Activated CD4-positive, alpha-beta T cell treated with anti-CD3 and anti-CD28 coated beads for 36 hours (primary cell): ENCODE results near the gene CIB2. TPM values are rescaled to one million over a fixed set of nuclear protein-coding genes. Genes with fewer than 3 reads are reported as not detected.

Source experiments
- ATAC-seq: fragments of 200-7000 bp; cut with Tn5 transposase; one replicate; pipeline ENCODE4 v1.10.0; 2021; ENCODE audit warnings: mild to moderate bottlenecking, moderate library complexity
- CTCF ChIA-PET: fragments of 350-600 bp; sonication (Branson Sonifier 250); formaldehyde crosslinking; loops from one replicate; lab custom pipeline; 2021; ENCODE audit warnings: antibody characterized with exemption; lab: Charles Lee
- POLR2A ChIA-PET: fragments of 350-600 bp; sonication (Branson Sonifier 250); formaldehyde crosslinking; loops from one replicate; lab custom pipeline; 2021; ENCODE audit warnings: antibody characterized with exemption, inconsistent platforms; lab: Charles Lee
- DNase-seq: peaks from one replicate; pipeline ENCODE4 v3.0.0-alpha.2; 2020
- H3K27ac Mint-ChIP-seq: one replicate; pipeline ENCODE4 v1.8.0; 2021; ENCODE audit warnings: mixed read lengths
- H3K27me3 Mint-ChIP-seq: one replicate; pipeline ENCODE4 v1.8.0; 2021; ENCODE audit warnings: mixed read lengths
- H3K36me3 Mint-ChIP-seq: one replicate; pipeline ENCODE4 v1.8.0; 2021; ENCODE audit warnings: low read depth, mixed read lengths
- H3K4me1 Mint-ChIP-seq: one replicate; pipeline ENCODE4 v1.8.0; 2021; ENCODE audit warnings: mixed read lengths
- H3K4me3 Mint-ChIP-seq: one replicate; pipeline ENCODE4 v1.8.0; 2021; ENCODE audit warnings: mild to moderate bottlenecking, moderate library complexity, mixed read lengths
- H3K9me3 Mint-ChIP-seq: one replicate; pipeline ENCODE4 v1.8.0; 2021; ENCODE audit warnings: low read depth, mixed read lengths
- intact Hi-C, 2 experiments: fragments of 100-400 bp; cut with DNase I in 1 of 2; cut with micrococcal nuclease in 1 of 2; formaldehyde crosslinking; loops; one replicate each; pipeline versions ENCODE4 v1.14.2 to v1.15.1; 2022 to 2024; cut with DNase I, micrococcal nuclease
- total RNA-seq, 2 experiments: library from RNA; stranded (reverse); gene quantifications; one replicate each; pipeline ENCODE4 v1.2.3, GENCODE V29; 2021

CIB2 gene
- 1 to 10 TPM in 1 of 2 experiments, under 1 TPM in 1; 0.91 to 1.2 TPM for total RNA-seq

DNA sequence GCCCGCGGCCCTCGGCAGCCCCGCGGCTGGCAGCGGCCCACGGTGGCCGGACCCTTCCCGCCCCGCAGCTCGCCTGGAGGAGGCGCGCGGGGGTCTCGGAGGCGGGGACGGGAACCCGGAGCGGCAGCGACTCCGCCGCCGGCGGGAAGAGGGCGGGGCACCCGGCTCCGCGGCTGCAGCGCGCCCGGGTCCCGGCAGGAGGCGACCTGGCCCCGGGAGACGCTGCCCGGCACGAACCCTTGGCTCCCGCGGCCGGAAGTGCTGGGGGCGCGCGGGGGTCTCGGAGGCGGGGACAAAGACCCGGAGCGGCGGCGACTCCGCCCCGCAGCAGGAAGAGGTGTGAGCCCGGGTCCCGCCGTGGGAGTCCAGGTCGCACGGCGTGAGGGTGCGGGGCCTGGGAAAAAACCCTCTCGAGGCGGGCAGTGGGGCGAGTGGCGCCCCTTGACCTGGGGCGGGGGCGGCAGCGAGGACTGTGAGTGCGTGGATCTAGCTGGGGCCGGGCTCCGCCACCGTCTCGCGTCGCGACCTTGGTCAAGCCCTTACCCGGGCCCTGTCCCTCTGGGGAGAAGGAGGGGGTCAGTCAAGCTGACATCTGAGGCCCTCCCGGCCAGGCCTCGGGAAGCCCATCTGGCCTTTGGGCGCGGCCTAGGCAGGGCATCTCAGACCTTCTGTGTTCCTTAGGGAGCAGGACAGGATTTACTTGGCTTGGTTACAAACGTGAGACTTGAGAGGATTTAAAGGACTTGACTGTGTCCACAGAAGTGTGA, at the start of gene CIB2:
Gene CIB2 (minus strand): TSS at position 151 of the 767 bp plus-strand sequence. CDS start 230 bp downstream, outside the sequence.
- ChIA-PET POLR2A (interaction anchor here (1.1 to 1.9 kb wide), 2 partner anchors 17 to 27 kb away, joined by 3 to 11 read pairs; partner anchors contain the start of gene IDH3A), CTCF (interaction anchor here (0.6 to 4.5 kb wide), 19 partner anchors 10 to 186 kb away, joined by 3 to 47 read pairs (median 4); partner anchors contain the start of gene IDH3A)
- peak within 1 kb of the TSS; percentile 82 for H3K4me3 Mint-ChIP-seq
- DNase-seq (peak; percentile 86), ATAC-seq (peak; percentile 87)
- intact Hi-C loops = loop anchor here (1.0 to 2.0 kb wide), 6 partner anchors 18 to 307 kb away; partner anchors contain the start of genes IDH3A (in 2 of the 2), DNAJA4 (in 1 of the 2) and IREB2 (in 1 of the 2)
- peak within 1 kb of the TSS; percentile 88 for H3K27ac Mint-ChIP-seq
- no peaks in the 10 kb centered on the region for H3K36me3 Mint-ChIP-seq
- H3K27me3 Mint-ChIP-seq = no peaks in the 10 kb centered on the region
- H3K9me3 Mint-ChIP-seq = no peaks in the 10 kb centered on the region
- peaks cover 20% of the 10 kb centered on the region for H3K4me1 Mint-ChIP-seq

GRCh38 chr15:78179906-78180305, 48.7 kb upstream of the CIB2 start:
- Mint-ChIP-seq H3K4me1 (peaks cover 2% of the 10 kb centered on the region), H3K4me3 (no peak overlapping the region), H3K36me3 (no peaks in the 10 kb centered on the region), H3K27ac (no peak overlapping the region), H3K9me3 (no peaks in the 10 kb centered on the region), H3K27me3 (no peaks in the 10 kb centered on the region)
- DNase-seq (no peak), ATAC-seq (no peak)
- ChIA-PET POLR2A (no interaction called here), CTCF (interaction anchor here (1.0 kb wide), 1 partner anchor 63 kb away, joined by 6 read pairs; no protein-coding TSS in a partner anchor)
- intact Hi-C loops = no loop called here

- CTCF ChIA-PET = interaction anchor here (1.2 to 2.8 kb wide), 2 partner anchors 16 to 49 kb away, joined by 4 to 12 read pairs; no protein-coding TSS in a partner anchor
- H3K4me1 Mint-ChIP-seq = peaks cover 6% of the 10 kb centered on the region
Observed at GRCh38 chr15:78179286-78179840, 48.1 kb upstream of the CIB2 start.

DNA sequence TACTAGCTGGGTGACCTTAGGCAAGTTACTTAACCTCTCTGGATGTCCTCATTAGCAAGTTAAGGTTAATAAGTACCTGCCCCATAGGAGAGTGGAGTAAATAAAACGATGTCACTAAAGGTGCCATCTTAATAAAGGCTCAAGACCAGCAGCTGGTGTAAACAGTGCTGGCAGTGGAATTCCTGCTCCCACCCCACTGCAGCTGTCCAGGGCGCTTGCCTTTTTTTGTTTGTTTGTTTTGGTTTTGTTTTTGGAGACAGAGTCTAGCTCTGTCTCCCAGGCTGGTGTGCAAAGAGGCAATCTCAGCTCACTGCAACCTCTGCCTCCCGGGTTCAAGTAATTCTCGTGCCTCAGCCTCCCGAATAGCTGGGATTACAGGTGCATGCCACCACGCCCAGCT, 46.8 kb upstream of the CIB2 start:
- H3K9me3 Mint-ChIP-seq = no peaks in the 10 kb centered on the region
- peaks cover 6% of the 10 kb centered on the region for H3K36me3 Mint-ChIP-seq
- CTCF ChIA-PET = interaction anchor here (0.6 to 2.8 kb wide), 8 partner anchors 8 to 213 kb away, joined by 3 to 14 read pairs (median 4); no protein-coding TSS in a partner anchor
- no peak overlapping the region for H3K27ac Mint-ChIP-seq
- H3K27me3 Mint-ChIP-seq = no peaks in the 10 kb centered on the region
- ATAC-seq (no peak), DNase-seq (no peak)
- H3K4me3 Mint-ChIP-seq = no peak overlapping the region
- intact Hi-C loops = no loop called here
- H3K4me1 Mint-ChIP-seq = peaks cover 17% of the 10 kb centered on the region
- POLR2A ChIA-PET = no interaction called here

More at GRCh38 chr15:78179286-78179840, 48.1 kb upstream of the CIB2 start:
- DNase-seq (no peak), ATAC-seq (no peak)
- intact Hi-C loops = no loop called here
- Mint-ChIP-seq H3K4me3 (no peak overlapping the region), H3K27me3 (no peaks in the 10 kb centered on the region), H3K27ac (no peak overlapping the region), H3K9me3 (no peaks in the 10 kb centered on the region), H3K36me3 (peaks cover 2% of the 10 kb centered on the region)
- POLR2A ChIA-PET = no interaction called here

DNA sequence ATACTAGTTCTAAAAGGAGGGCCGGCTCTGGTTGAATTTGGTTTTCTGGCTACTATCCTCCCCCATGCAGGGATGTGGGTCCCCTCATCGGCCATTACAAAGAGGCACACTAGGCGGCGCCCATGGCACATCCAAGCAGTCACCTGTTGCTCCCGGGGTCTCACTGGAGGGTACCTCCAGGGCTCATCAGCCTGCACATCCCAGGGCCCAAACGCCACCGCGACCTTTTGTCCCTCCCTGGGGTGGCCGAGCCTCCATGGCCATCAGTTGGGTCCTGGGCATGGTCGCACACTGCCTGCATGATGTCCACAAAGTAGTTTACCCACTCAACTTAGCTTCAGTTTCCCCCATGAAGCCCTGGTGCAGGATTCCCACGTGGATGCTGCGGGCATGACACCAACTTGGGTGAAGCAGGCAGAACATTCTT, 46.2 kb upstream of the CIB2 start:
- intact Hi-C loops = loop anchor here in 1 of 2 experiments (1.0 kb wide), 1 partner anchor 64 kb away; no protein-coding TSS in a partner anchor
- Mint-ChIP-seq H3K4me3 (no peak overlapping the region), H3K4me1 (peaks cover 20% of the 10 kb centered on the region), H3K27ac (no peak overlapping the region), H3K36me3 (peaks cover 12% of the 10 kb centered on the region), H3K9me3 (no peaks in the 10 kb centered on the region), H3K27me3 (no peaks in the 10 kb centered on the region)
- ATAC-seq (peak; percentile 69), DNase-seq (peak; percentile 68)
- CTCF ChIA-PET = interaction anchor here (0.6 to 2.8 kb wide), 8 partner anchors 11 to 212 kb away, joined by 3 to 14 read pairs (median 4); no protein-coding TSS in a partner anchor
- POLR2A ChIA-PET = no interaction called here

DNA sequence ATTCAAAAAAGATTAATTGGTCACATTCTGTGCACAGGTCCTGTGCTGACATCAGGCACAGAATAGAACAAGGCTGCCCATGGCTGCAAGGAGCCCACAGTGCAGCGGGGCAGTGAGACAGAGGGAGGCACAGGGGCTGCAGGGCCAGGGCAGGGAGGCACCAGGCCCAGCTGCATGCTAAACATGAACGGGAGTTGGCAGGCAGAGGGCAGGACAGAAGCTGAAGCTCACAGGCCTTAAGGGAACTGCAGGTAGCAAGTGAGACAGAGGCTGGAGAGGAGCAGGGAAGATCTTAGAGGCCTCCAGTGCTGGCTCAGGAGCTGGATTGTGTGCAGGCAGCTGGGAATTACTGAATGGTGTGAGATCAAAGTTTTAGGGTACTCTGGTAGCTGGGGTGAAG, 44.1 kb upstream of the CIB2 start:
- no peaks in the 10 kb centered on the region for H3K9me3 Mint-ChIP-seq
- DNase-seq (no peak), ATAC-seq (no peak)
- CTCF ChIA-PET = interaction anchor here (2.0 kb wide), 1 partner anchor 44 kb away, joined by 5 read pairs; the partner anchor contains the start of gene CIB2
- no peak overlapping the region for H3K27ac Mint-ChIP-seq
- POLR2A ChIA-PET = no interaction called here
- H3K4me1 Mint-ChIP-seq = peaks cover 25% of the 10 kb centered on the region
- intact Hi-C loops = no loop called here
- H3K4me3 Mint-ChIP-seq = no peak overlapping the region
- no peaks in the 10 kb centered on the region for H3K27me3 Mint-ChIP-seq
- peaks cover 31% of the 10 kb centered on the region for H3K36me3 Mint-ChIP-seq

GRCh38 chr15:78174401-78174800, 43.2 kb upstream of the CIB2 start:
- ChIA-PET POLR2A (interaction anchor here (0.6 kb wide), 1 partner anchor 25 kb away, joined by 7 read pairs; the partner anchor contains the start of gene IDH3A), CTCF (interaction anchor here (0.7 to 2.0 kb wide), 3 partner anchors 21 to 172 kb away, joined by 3 to 7 read pairs (median 5); partner anchors contain the start of gene CIB2)
- intact Hi-C loops = no loop called here
- Mint-ChIP-seq H3K4me3 (no peak overlapping the region), H3K9me3 (no peaks in the 10 kb centered on the region), H3K36me3 (peaks cover 37% of the 10 kb centered on the region), H3K27me3 (no peaks in the 10 kb centered on the region), H3K27ac (peak overlapping the region; percentile 29), H3K4me1 (peaks cover 25% of the 10 kb centered on the region)
- DNase-seq = no peak
- ATAC-seq = no peak

DNA sequence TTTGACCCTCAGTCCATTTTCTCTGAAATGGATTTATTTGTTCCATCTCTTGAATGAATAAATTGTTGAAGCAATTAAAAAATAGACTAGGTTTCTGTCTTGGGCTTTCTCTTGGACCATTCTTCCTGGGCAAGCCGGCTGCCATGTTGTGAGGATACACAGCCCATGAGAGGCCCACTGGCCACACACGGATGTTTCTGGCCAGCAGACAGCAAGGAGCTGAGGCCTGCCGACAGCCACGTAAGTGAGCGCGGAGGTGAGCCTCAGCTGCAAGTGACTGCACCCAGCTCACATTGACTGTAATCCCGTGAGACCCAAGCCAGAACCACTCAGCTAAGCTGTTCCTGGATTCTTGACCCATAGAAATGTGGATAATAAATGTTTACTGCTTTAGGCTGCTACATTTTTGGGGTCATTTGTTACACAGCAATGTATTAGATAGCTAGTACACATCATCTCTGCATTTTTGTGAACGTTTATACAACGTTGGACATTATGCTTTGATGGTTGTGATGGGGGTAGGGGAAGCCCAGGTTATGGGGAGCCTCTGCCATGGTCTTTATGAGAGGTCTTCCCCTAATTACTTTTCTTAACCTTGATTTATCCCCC, 40.7 kb upstream of the CIB2 start:
- ATAC-seq (no peak), DNase-seq (no peak)
- ChIA-PET POLR2A (no interaction called here), CTCF (interaction anchor here (0.7 to 1.5 kb wide), 7 partner anchors 20 to 70 kb away, joined by 3 to 8 read pairs (median 3); no protein-coding TSS in a partner anchor)
- no peak overlapping the region for H3K27ac Mint-ChIP-seq
- H3K4me3 Mint-ChIP-seq = no peak overlapping the region
- no peaks in the 10 kb centered on the region for H3K9me3 Mint-ChIP-seq
- peaks cover 34% of the 10 kb centered on the region for H3K4me1 Mint-ChIP-seq
- intact Hi-C loops = no loop called here
- no peaks in the 10 kb centered on the region for H3K27me3 Mint-ChIP-seq
- peaks cover 54% of the 10 kb centered on the region for H3K36me3 Mint-ChIP-seq

DNA sequence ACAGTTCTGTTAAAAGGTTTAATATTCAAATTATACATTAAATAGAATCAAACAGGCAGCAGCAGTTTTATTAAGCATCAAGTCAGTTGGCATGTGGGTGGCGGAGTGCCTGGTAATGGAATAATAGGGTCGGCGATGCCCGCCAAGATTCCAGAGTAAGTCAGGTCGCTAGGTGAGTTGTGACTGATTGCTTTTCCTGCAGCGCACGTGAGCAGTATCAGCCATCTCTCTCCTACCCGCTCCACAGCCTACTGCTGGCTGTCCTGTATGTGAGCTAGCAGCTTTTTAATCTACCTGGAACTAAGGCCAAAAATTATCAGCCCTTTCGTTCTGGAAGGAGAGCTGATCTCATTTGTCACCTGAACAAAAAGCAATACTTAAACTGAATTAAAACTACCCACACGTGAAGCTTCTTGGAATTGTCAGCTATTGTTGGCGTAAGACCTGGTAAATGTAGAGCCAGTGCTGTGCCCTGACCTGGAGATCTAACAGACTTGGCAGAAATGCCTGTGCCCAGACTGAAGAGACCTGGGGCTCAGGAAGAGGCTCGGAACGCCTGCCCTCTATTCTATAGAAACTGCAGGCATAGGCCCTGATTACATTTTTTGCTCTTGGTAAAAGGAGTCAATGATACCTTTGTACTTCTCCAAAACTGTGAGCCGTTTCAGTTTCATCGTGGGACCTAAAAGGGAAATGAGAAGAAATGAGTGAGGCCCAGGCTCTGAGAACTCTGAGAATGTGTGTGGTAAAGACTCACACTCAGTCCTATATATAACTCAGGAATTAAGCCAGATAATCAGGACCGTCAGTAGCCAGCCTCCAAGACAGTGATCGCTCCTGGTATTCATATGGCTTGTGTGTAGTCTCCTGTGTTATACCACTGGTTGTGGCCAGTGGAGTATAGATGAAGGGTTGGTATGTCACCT, 39.9 kb upstream of the CIB2 start:
- POLR2A ChIA-PET = interaction anchor here (0.6 kb wide), 1 partner anchor 139 kb away, joined by 7 read pairs; no protein-coding TSS in a partner anchor
- H3K27ac Mint-ChIP-seq = no peak overlapping the region

GRCh38 chr15:78168608-78169007, 37.4 kb upstream of the CIB2 start:
- no peak for ATAC-seq
- POLR2A ChIA-PET = no interaction called here
- Mint-ChIP-seq H3K27me3 (no peaks in the 10 kb centered on the region), H3K36me3 (peaks cover 73% of the 10 kb centered on the region), H3K4me3 (no peak overlapping the region), H3K27ac (peak overlapping the region; percentile 15), H3K9me3 (no peaks in the 10 kb centered on the region), H3K4me1 (peaks cover 28% of the 10 kb centered on the region)
- no peak for DNase-seq
- intact Hi-C loops = no loop called here
- CTCF ChIA-PET = interaction anchor here (0.5 to 1.0 kb wide), 4 partner anchors 71 to 285 kb away, joined by 3 to 4 read pairs (median 4); no protein-coding TSS in a partner anchor

More for the DNA sequence above, 39.9 kb upstream of the CIB2 start:
- no peaks in the 10 kb centered on the region for H3K9me3 Mint-ChIP-seq
- peaks cover 41% of the 10 kb centered on the region for H3K4me1 Mint-ChIP-seq
- intact Hi-C loops = no loop called here
- no peak for ATAC-seq
- H3K27me3 Mint-ChIP-seq = no peaks in the 10 kb centered on the region
- H3K36me3 Mint-ChIP-seq = peaks cover 62% of the 10 kb centered on the region
- DNase-seq = no peak
- CTCF ChIA-PET = interaction anchor here (0.8 to 1.5 kb wide), 4 partner anchors 24 to 71 kb away, joined by 3 to 8 read pairs (median 4); partner anchors contain the start of gene CIB2
- H3K4me3 Mint-ChIP-seq = no peak overlapping the region
